ENCODE data around the gene PPM1N. TPM values are rescaled to one million over a fixed set of nuclear protein-coding genes. Genes with fewer than 3 reads are reported as not detected.

The PPM1N gene
- total and polyA plus RNA-seq, 12 donors: 0.33 to 3.7 (median 1.6) TPM; not detected in 2

- H3K27ac ChIP-seq: no peak overlapping the region
- no peak overlapping the region for H3K4me3 ChIP-seq
- TF ChIP-seq CTCF (IDR thresholded peaks at IDR 0.05) (no peak), POLR2A (IDR thresholded peaks at IDR 0.05) (no peak)
- intact Hi-C loops (cut with DNase I): no loop called here
- no peak for DNase-seq
- 66 to 83% (median 79%) methylated on average over 2 of the region's 2 CpGs for WGBS, 4 donors
- H3K4me1 ChIP-seq (replicated peaks in 1 of 2): peaks cover 10 to 12% of the 10 kb centered on the region in 2 donors
- no peaks in the 10 kb centered on the region for H3K27me3 ChIP-seq
- no peaks in the 10 kb centered on the region for H3K9me3 ChIP-seq (replicated peaks in 1 of 3)
- no peaks in the 10 kb centered on the region for H3K36me3 ChIP-seq (replicated peaks in 1 of 2)
Observed at GRCh38 chr19:45464274-45464673, 34.0 kb upstream of the PPM1N start.

DNA sequence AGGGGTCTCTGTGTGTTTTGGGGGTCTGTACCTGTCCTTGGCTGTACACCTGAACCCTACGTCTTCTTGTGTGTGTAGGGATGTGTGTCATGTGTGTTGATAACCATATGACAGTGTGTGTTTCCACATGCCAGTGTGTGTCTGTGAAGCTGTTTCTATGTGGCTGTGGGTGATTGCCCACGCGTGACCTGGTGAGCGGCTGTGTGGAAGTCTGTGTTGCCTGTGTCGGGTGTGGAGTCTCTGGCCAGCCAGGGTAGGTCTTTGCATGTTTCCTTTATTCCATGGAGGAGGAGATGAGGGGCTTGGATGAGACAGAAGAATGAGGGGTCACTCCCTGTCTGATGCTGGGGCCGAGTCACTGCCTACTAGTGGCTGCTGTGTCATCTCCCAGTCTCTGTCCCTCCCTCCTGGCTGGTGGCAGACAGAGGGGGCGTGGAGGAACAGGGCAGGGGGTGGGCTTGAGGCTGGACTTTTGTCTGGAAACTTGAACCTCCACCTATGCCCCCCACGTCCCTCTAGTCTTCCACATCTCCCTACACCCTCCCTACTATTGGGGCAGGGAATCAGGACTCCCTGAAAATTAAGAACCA lies 33.3 kb upstream of the PPM1N start:
- no peak overlapping the region for H3K27ac ChIP-seq
- TF ChIP-seq POLR2A (IDR thresholded peaks at IDR 0.05) (no peak), CTCF (IDR thresholded peaks at IDR 0.05) (no peak)
- H3K9me3 ChIP-seq (replicated peaks in 1 of 3): no peaks in the 10 kb centered on the region
- WGBS, 4 donors: 52 to 57% (median 55%) methylated on average over 7 to 8 of the region's 8 CpGs
- no peaks in the 10 kb centered on the region for H3K27me3 ChIP-seq
- peaks cover 15 to 17% of the 10 kb centered on the region in 2 donors for H3K4me1 ChIP-seq (replicated peaks in 1 of 2)
- no peaks in the 10 kb centered on the region for H3K36me3 ChIP-seq (replicated peaks in 1 of 2)
- DNase-seq: no peak
- no peak overlapping the region for H3K4me3 ChIP-seq
- intact Hi-C loops (cut with DNase I): no loop called here

GRCh38 chr19:45467115-45467455 lies 31.2 kb upstream of the PPM1N start:
- Histone ChIP-seq H3K36me3 (replicated peaks in 1 of 2) (no peaks in the 10 kb centered on the region), H3K4me3 (peak overlapping the region in 2 of 4 donors; percentile 35 to 65), H3K27me3 (no peaks in the 10 kb centered on the region), H3K4me1 (replicated peaks in 1 of 2) (peaks cover 19 to 22% of the 10 kb centered on the region in 2 donors), H3K9me3 (replicated peaks in 1 of 3) (no peaks in the 10 kb centered on the region), H3K27ac (peak overlapping the region in 4 of 5 donors; percentile 57 to 97 (median 92))
- 2 to 3% (median 2%) methylated on average over 11 of the region's 11 CpGs for WGBS, 4 donors
- intact Hi-C loops (cut with DNase I): no loop called here
- DNase-seq: no peak
- TF ChIP-seq CTCF (IDR thresholded peaks at IDR 0.05): no peak
- TF ChIP-seq POLR2A (IDR thresholded peaks at IDR 0.05): no peak

DNA sequence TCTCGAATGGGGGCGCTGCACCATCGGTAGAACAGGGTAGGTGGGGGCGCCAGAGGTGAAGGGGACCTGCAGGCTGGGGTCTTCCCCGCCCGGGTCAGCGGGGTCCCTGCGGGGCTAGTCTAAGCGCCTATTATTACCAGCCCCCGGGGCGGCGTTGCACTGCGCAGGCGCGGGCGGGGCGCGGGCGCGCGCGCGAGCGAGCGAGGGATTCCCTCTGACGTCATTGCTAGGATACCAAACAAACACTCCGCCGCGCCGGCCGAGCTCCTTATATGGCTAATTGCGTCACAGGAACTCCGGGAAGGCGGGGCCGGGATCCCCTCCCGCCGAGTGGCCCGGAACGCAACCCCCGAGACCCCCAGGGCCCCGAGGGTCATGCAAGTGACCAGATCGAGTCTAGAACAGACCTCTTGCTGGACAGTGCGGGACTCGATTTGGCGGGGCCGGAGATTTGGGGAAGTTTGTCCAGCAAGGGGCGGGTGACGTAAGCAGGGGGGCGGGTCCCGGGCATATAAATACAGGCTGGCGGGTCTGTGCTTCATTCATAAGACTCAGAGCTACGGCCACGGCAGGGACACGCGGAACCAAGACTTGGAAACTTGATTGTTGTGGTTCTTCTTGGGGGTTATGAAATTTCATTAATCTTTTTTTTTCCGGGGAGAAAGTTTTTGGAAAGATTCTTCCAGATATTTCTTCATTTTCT lies 30.6 kb upstream of the PPM1N start, which contains the start of gene FOSB:
Gene FOSB, plus strand, starts transcription at position 541 of the 703 bp plus-strand sequence. CDS start 591 bp downstream, outside the sequence.
- H3K36me3 ChIP-seq (replicated peaks in 1 of 2): no peaks in the 10 kb centered on the region
- intact Hi-C loops (cut with DNase I): no loop called here
- DNase-seq: peak; percentile 94 to 98 (median 96)
- no peaks in the 10 kb centered on the region for H3K27me3 ChIP-seq
- H3K9me3 ChIP-seq (replicated peaks in 1 of 3): no peaks in the 10 kb centered on the region
- TF ChIP-seq POLR2A (IDR thresholded peaks at IDR 0.05): peak; percentile 94 to 96
- TF ChIP-seq CTCF (IDR thresholded peaks at IDR 0.05): no peak
- 0 to 1% (median 1%) methylated on average over 28 to 56 of the region's 56 CpGs for WGBS, 4 donors
- peaks cover 22 to 27% of the 10 kb centered on the region in 2 donors for H3K4me1 ChIP-seq (replicated peaks in 1 of 2)
- peak within 1 kb of the TSS in 3 of 4 donors; percentile 10 to 71 (median 65) for H3K4me3 ChIP-seq
- H3K27ac ChIP-seq: peak within 1 kb of the TSS; percentile 57 to 97 (median 90)
